H1 (cell line): ENCODE data around the gene TBC1D22A. TPM values are rescaled to one million over a fixed set of nuclear protein-coding genes. Genes with fewer than 3 reads are reported as not detected.

Source experiments
- CTCF ChIA-PET: fragments of 300-600 bp; sonication (Branson Sonifier 250); formaldehyde crosslinking; loops from one replicate; lab custom pipeline; 2021; ENCODE audit not compliant: partially characterized antibody; lab: Charles Lee
- POLR2A ChIA-PET: fragments of 300-600 bp; sonication (Branson Sonifier 250); formaldehyde crosslinking; loops from one replicate; lab custom pipeline; 2021; ENCODE audit warnings: inconsistent platforms; ENCODE audit not compliant: partially characterized antibody; lab: Charles Lee
- DNase-seq, 2 experiments: peaks; one replicate each; pipeline versions ENCODE4 v3.0.0 to v3.0.0-alpha.2; 2010 to 2022; ENCODE audit warnings: low spot score in 2 of 2, low read depth in 1 of 2, mixed read lengths in 1 of 2
- FAIRE-seq: peaks from 2 replicates; lab custom pipeline; 2011; peaks lifted over from hg19 to GRCh38; lab: Jason Lieb, UNC
- H2AFZ ChIP-seq: 2 replicates; pipeline ENCODE4 v1.8.1; 2012; ENCODE audit warnings: low read length, inconsistent platforms
- H2AK5ac ChIP-seq: 2 replicates; pipeline ENCODE4 v1.6.1; 2013; ENCODE audit warnings: low read depth, low read length
- H2BK120ac ChIP-seq: replicated peaks from 2 replicates; pipeline ENCODE3; 2013; ENCODE audit warnings: low read depth, low read length, inconsistent platforms
- H2BK12ac ChIP-seq: 2 replicates; pipeline ENCODE4 v1.6.1; 2013; ENCODE audit warnings: low read depth, low read length
- H2BK15ac ChIP-seq: 2 replicates; pipeline ENCODE4 v1.6.1; 2013; ENCODE audit warnings: low read length
- H2BK20ac ChIP-seq: 2 replicates; pipeline ENCODE4 v1.6.1; 2013; ENCODE audit warnings: low read length
- H2BK5ac ChIP-seq: 2 replicates; pipeline ENCODE4 v1.6.1; 2013; ENCODE audit warnings: low read depth, low read length
- H3K14ac ChIP-seq: 2 replicates; pipeline ENCODE4 v1.6.1; 2013; ENCODE audit warnings: inconsistent platforms; ENCODE audit not compliant: insufficient read length
- H3K18ac ChIP-seq: 2 replicates; pipeline ENCODE4 v1.6.1; 2013; ENCODE audit warnings: low read length; ENCODE audit errors: extremely low read depth
- H3K23ac ChIP-seq: 2 replicates; pipeline ENCODE4 v1.6.1; 2013; ENCODE audit warnings: inconsistent platforms; ENCODE audit not compliant: insufficient read length
- H3K23me2 ChIP-seq: 2 replicates; pipeline ENCODE4 v1.6.1; 2013; ENCODE audit warnings: low read depth, low read length
- H3K27ac ChIP-seq: 2 replicates; pipeline ENCODE4 v1.6.1; 2011; ENCODE audit warnings: low read depth, low read length, inconsistent platforms
- H3K27me3 ChIP-seq, 4 experiments: replicated peaks in 1 of 4; 1 replicate in 1 of 4; 2 replicates in 3 of 4; pipeline versions ENCODE4 v1.6.1 to v1.8.1; 2011 to 2013; ENCODE audit warnings: low read length in 3 of 4, mild to moderate bottlenecking in 3 of 4, inconsistent platforms in 2 of 4, mixed read lengths in 2 of 4, moderate library complexity in 1 of 4; ENCODE audit not compliant: control insufficient read depth in 3 of 4, insufficient read depth in 3 of 4; ENCODE audit errors: extremely low read depth in 1 of 4
- H3K36me3 ChIP-seq, 4 experiments: 2 replicates each; pipeline versions ENCODE4 v1.6.1 to v1.8.1; 2011 to 2013; ENCODE audit warnings: mild to moderate bottlenecking in 4 of 4, low read length in 3 of 4, moderate library complexity in 2 of 4, control low read depth in 1 of 4, inconsistent platforms in 1 of 4; ENCODE audit not compliant: insufficient read depth in 4 of 4, control insufficient read depth in 2 of 4
- H3K4ac ChIP-seq: replicated peaks from 2 replicates; pipeline ENCODE3; 2013; ENCODE audit warnings: low read length, low read depth, mixed read lengths, inconsistent platforms; ENCODE audit not compliant: insufficient read length
- H3K4me1 ChIP-seq, 4 experiments: replicated peaks in 1 of 4; 1 replicate in 1 of 4; 2 replicates in 3 of 4; pipeline versions ENCODE4 v1.6.1 to v1.8.1; 2011 to 2013; ENCODE audit warnings: low read length in 3 of 4, inconsistent platforms in 2 of 4, mixed read lengths in 1 of 4; ENCODE audit not compliant: insufficient read depth in 4 of 4, control insufficient read depth in 3 of 4
- H3K4me2 ChIP-seq, 2 experiments: 2 replicates each; pipeline versions ENCODE4 v1.6.1 to v1.8.1; 2011 to 2013; ENCODE audit warnings: low read depth in 2 of 2, low read length in 2 of 2, control low read depth in 1 of 2, inconsistent platforms in 1 of 2, mild to moderate bottlenecking in 1 of 2; ENCODE audit not compliant: insufficient read depth in 1 of 2
- H3K4me3 ChIP-seq, 4 experiments: fragments of 200-600, 300-600 bp in 1 of 4; sonication (generic), shearing (Covaris generic), sonication (Bioruptor Twin) in 1 of 4; 2 replicates each; pipeline versions ENCODE4 v1.5.1 to v1.8.1; 2011 to 2016; ENCODE audit warnings: low read length in 4 of 4, low read depth in 3 of 4, control low read depth in 2 of 4, inconsistent platforms in 2 of 4, mild to moderate bottlenecking in 2 of 4, mixed read lengths in 1 of 4, moderate library complexity in 1 of 4; ENCODE audit not compliant: insufficient read depth in 2 of 4; ENCODE audit errors: extremely low read depth in 1 of 4
- H3K56ac ChIP-seq: replicated peaks from 2 replicates; pipeline ENCODE3; 2013; ENCODE audit warnings: low read depth, mild to moderate bottlenecking, mixed read lengths, low read length, inconsistent platforms; ENCODE audit not compliant: insufficient read length
- H3K79me1 ChIP-seq: 2 replicates; pipeline ENCODE4 v1.6.1; 2013; ENCODE audit warnings: low read depth, low read length, control low read depth
- H3K79me2 ChIP-seq, 2 experiments: 2 replicates each; pipeline versions ENCODE4 v1.6.1 to v1.8.1; 2012 to 2013; ENCODE audit warnings: low read length in 2 of 2, mild to moderate bottlenecking in 2 of 2, inconsistent platforms in 1 of 2; ENCODE audit not compliant: insufficient read depth in 2 of 2, control insufficient read depth in 1 of 2
- H3K9ac ChIP-seq, 4 experiments: replicated peaks in 1 of 4; 1 replicate in 1 of 4; 2 replicates in 3 of 4; pipeline versions ENCODE4 v1.6.1 to v1.8.1; 2011 to 2013; ENCODE audit warnings: low read depth in 3 of 4, low read length in 3 of 4, control low read depth in 2 of 4, mild to moderate bottlenecking in 2 of 4, moderate library complexity in 2 of 4, inconsistent platforms in 1 of 4; ENCODE audit errors: extremely low read depth in 1 of 4
- H3K9me3 ChIP-seq, 2 experiments: 2 replicates each; pipeline versions ENCODE4 v1.6.1 to v1.8.1; 2012 to 2013; ENCODE audit warnings: mild to moderate bottlenecking in 2 of 2, moderate library complexity in 2 of 2, control low read depth in 1 of 2, inconsistent platforms in 1 of 2, low read depth in 1 of 2, low read length in 1 of 2, mixed read lengths in 1 of 2; ENCODE audit not compliant: insufficient read depth in 2 of 2
- H4K20me1 ChIP-seq, 2 experiments: replicated peaks in 1 of 2; 2 replicates each; pipeline versions ENCODE3 to v1.8.1; 2011 to 2013; ENCODE audit warnings: inconsistent platforms in 2 of 2, low read length in 2 of 2, mild to moderate bottlenecking in 1 of 2; ENCODE audit not compliant: insufficient read depth in 2 of 2, control insufficient read depth in 1 of 2
- H4K5ac ChIP-seq: 2 replicates; pipeline ENCODE4 v1.6.1; 2013; ENCODE audit warnings: low read length, low read depth, mixed read lengths, inconsistent platforms; ENCODE audit not compliant: insufficient read length
- H4K8ac ChIP-seq: 2 replicates; pipeline ENCODE4 v1.8.0; 2013; ENCODE audit warnings: mild to moderate bottlenecking, moderate library complexity, low read length, inconsistent platforms; ENCODE audit not compliant: insufficient read depth; ENCODE audit errors: extremely low read depth
- H4K91ac ChIP-seq: replicated peaks from 2 replicates; pipeline ENCODE3; 2013; ENCODE audit warnings: low read length, mixed read lengths, inconsistent platforms; ENCODE audit not compliant: insufficient read length
- ASH2L ChIP-seq: fragments of 200-600, 300-600 bp; sonication (generic); IDR thresholded peaks from one replicate; pipeline ENCODE4 v1.7.1; 2017; ENCODE audit warnings: low read length
- WGBS, 2 experiments: shearing (Covaris generic) in 1 of 2; methylation state at CpG; one replicate each; pipeline versions ENCODE4 v1.1.6 to v1.1.7; 2013 to 2015; ENCODE audit warnings: low lambda C conversion rate in 2 of 2, mixed read lengths in 2 of 2, inconsistent platforms in 1 of 2, low coverage in 1 of 2, missing lambda C conversion rate in 1 of 2; ENCODE audit not compliant: insufficient replicate concordance in 2 of 2, insufficient coverage in 1 of 2, insufficient read length in 1 of 2; ENCODE audit errors: extremely low coverage in 1 of 2, missing lambda C conversion rate in 1 of 2; 5-methylcytosine and 5-hydroxymethylcytosine counted together
- polyA plus RNA-seq, 7 experiments: library from polyadenylated mRNA; depleted of rRNA in 3 of 7; stranded (reverse) in 5 of 7; unstranded in 2 of 7; fragments of >200 nt in 5 of 7; fragments of 200-250 nt in 2 of 7; gene quantifications; 1 replicate in 5 of 7; 2 replicates in 1 of 7; 4 replicates in 1 of 7; pipeline versions ENCODE4 v1.2.1 to v1.2.3, GENCODE V29; 2011 to 2013; ENCODE audit warnings: missing spikeins in 2 of 7, mixed read lengths in 2 of 7
- total RNA-seq: library from RNA; stranded (reverse); fragmentation: NEBNext Ultra II Directional; extraction: Animal tissue kit (Norgen Biotek cat#: 25700); gene quantifications from 2 replicates; pipeline ENCODE4 v1.2.1, GENCODE V29; 2021

The TBC1D22A gene
- total and polyA plus RNA-seq, 2 of the 8 experiments (the other 6 are each of a cell fraction or from before 2014, with no cell fraction given), result 11.9 to 18.4 TPM

GRCh38 chr22:47151490-47151889 lies 389.0 kb downstream of the TBC1D22A start:
- Histone ChIP-seq H2BK12ac (no peak overlapping the region), H3K79me1 (no peaks in the 10 kb centered on the region), H2BK20ac (no peak overlapping the region), H3K36me3 (no peaks in the 10 kb centered on the region), H3K4me1 (no peaks in the 10 kb centered on the region), H2AFZ (no peak overlapping the region), H3K27me3 (no peaks in the 10 kb centered on the region), H3K79me2 (no peaks in the 10 kb centered on the region), H4K20me1 (peaks cover 2 to 3% of the 10 kb centered on the region in 2 experiments), H3K4me3 (no peak overlapping the region), H3K14ac (no peak overlapping the region), H4K8ac (no peak overlapping the region), H3K23me2 (no peaks in the 10 kb centered on the region; the same call in 1 of the 2 replicates), H3K56ac (no peak overlapping the region), H2BK5ac (no peak overlapping the region), H2BK120ac (no peak overlapping the region), H4K5ac (no peak overlapping the region), H3K4ac (no peak overlapping the region), H3K27ac (no peak overlapping the region), H3K9me3 (no peaks in the 10 kb centered on the region; a peak in 1 of 4 replicates), H3K18ac (no peak overlapping the region), H3K9ac (no peak overlapping the region), H3K4me2 (no peak overlapping the region), H3K23ac (no peak overlapping the region), H2BK15ac (no peak overlapping the region), H2AK5ac (no peak overlapping the region), H4K91ac (no peak overlapping the region)
- no peak for FAIRE-seq
- DNase-seq, result no peak
- POLR2A ChIA-PET, result no interaction called here
- 87% methylated on average over 10 of the region's 10 CpGs; no CpG with 5 or more reads in 1 of the 2 experiments for WGBS, 2 experiments
- no peak for TF ChIP-seq ASH2L
- CTCF ChIA-PET, result no interaction called here
